ENCODE data around the gene CACNA2D4. TPM values are rescaled to one million over a fixed set of nuclear protein-coding genes. Genes with fewer than 3 reads are reported as not detected.

CACNA2D4 gene
- total RNA-seq, 4 donors from 2014 or later = 1.4 to 3.3 (median 3.0) TPM

DNA sequence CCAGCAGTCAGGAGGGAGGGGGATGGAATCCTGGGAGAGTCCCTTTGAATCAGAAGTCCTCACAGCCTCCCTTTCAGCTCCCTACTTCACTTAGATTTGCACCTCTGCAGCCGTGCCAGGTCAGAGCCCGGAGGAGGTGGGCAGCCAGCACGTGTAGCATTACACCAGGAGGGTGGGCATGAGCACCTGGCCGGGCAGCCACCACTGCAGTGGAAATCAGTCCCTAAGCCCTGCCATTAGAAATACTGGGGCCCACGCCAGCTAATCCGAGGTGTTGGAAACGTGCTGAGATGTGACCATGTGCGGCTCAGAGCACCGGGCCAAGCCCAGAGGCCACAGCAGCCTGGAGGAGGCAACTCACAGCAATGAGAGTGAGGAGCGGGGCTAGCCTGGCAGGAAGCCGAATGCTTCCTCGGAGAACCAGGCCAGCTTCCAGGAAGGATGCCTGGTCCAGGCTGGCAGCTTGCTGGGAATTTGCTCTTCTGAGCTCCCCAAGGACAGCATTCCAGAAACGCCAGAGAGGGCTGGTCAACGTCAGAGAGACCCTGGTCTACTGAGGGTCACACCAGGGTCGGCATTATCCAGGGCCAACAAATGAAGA, 9.4 kb upstream of the CACNA2D4 start:
- TF ChIP-seq POLR2AphosphoS5 (IDR thresholded peaks at IDR 0.05) (peak; percentile 92), EP300 (IDR thresholded peaks at IDR 0.05) (no peak), CTCF (IDR thresholded peaks at IDR 0.05) (no peak), POLR2A (IDR thresholded peaks at IDR 0.05) (no peak)
- Histone ChIP-seq H3K4me3 (no peak overlapping the region), H3K27ac (peak overlapping the region in 3 of 4 donors; percentile 23 to 27 (median 24)), H3K27me3 (no peaks in the 10 kb centered on the region), H3K36me3 (no peaks in the 10 kb centered on the region), H3K9me3 (no peaks in the 10 kb centered on the region), H3K4me1 (peaks cover 0 to 70% (median 24%) of the 10 kb centered on the region in 3 donors)
- WGBS, 2 donors (ENCODE audit: low coverage in 1 of 2) = 32 to 40% methylated on average over 1 to 3 of the region's 15 CpGs
- ATAC-seq = peak; percentile 40

DNA sequence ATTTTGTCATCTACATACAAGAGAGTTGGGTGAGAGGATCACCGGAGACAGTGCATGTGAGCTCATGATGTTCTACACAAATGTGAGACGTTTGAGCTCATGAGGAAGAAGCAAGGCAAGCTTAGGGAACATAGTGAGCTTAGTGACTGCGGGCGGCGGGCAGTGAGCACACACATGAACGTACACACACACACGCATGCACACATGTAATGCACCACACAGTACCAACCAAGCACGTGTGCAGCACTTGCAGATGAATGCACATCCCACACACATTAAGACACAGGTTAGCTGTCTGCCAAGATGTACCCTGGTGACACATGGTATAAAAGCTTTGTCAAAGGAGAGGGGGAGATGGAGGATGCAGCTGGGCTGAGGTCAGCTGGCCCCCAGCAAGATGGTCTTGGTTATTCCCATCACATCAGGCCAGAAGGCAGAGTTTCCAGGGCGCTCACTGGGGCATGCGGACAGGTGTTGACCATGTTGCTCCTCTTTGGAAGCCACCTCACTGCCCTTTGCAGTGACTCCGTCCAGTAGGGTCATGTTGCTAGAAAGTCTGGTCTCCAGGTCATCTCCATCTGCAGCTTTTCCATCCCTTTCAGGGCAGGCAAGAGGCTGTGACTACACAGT, 8.7 kb upstream of the CACNA2D4 start:
- 75 to 90% methylated on average over 3 to 4 of the region's 11 CpGs for WGBS, 2 donors (ENCODE audit: low coverage in 1 of 2)
- Histone ChIP-seq H3K4me1 (peaks cover 0 to 63% (median 19%) of the 10 kb centered on the region in 3 donors), H3K36me3 (no peaks in the 10 kb centered on the region), H3K4me3 (no peak overlapping the region), H3K27me3 (no peaks in the 10 kb centered on the region), H3K9me3 (no peaks in the 10 kb centered on the region), H3K27ac (no peak overlapping the region)
- ATAC-seq = no peak
- TF ChIP-seq POLR2A (IDR thresholded peaks at IDR 0.05) (no peak), CTCF (IDR thresholded peaks at IDR 0.05) (no peak), EP300 (IDR thresholded peaks at IDR 0.05) (no peak), POLR2AphosphoS5 (IDR thresholded peaks at IDR 0.05) (no peak)

DNA sequence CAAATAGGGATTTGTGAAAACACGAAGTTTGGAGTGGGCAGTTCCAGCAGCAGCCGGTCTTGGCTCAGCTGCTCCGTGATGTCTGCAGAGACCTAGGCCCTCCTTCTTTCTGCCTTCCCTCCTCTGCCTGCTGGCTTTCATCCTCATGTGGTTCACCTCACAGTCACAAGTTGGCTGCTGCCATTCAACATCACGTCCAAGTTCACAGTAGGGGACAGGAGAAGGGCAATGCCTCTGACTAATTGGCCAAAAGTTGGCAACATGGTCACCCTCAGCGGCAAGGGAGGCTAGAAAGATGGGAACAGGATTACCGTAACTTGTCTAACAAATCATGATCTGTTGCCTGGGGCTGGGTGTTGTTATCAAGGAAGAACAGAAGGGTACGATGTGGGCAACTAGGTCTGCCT, 7.8 kb upstream of the CACNA2D4 start:
- no peak overlapping the region for H3K27ac ChIP-seq
- H3K4me1 ChIP-seq = peaks cover 0 to 54% (median 16%) of the 10 kb centered on the region in 3 donors
- WGBS, 2 donors (ENCODE audit: low coverage in 1 of 2) = 66 to 67% methylated on average over 6 to 7 of the region's 7 CpGs
- no peak for ATAC-seq
- H3K36me3 ChIP-seq = no peaks in the 10 kb centered on the region
- TF ChIP-seq EP300 (IDR thresholded peaks at IDR 0.05) (no peak), POLR2A (IDR thresholded peaks at IDR 0.05) (no peak), POLR2AphosphoS5 (IDR thresholded peaks at IDR 0.05) (no peak), CTCF (IDR thresholded peaks at IDR 0.05) (no peak)
- no peaks in the 10 kb centered on the region for H3K9me3 ChIP-seq
- H3K27me3 ChIP-seq = no peaks in the 10 kb centered on the region
- no peak overlapping the region for H3K4me3 ChIP-seq

DNA sequence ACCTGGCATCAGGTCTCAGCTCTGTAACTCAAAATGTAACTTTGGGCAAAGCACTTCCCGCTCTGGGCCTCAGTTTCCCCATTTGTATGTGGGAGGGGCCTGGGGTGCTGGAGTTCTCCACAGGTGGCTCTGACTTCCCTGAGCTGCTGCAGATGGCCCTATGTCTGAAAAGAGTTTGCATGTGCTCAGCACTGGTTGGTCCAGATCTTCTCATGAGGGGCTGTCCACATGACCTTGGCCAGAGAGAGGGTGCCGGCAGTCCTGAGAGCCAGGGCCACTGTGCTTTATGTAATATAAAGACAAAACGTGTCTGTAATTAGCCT, 7.2 kb upstream of the CACNA2D4 start:
- no peaks in the 10 kb centered on the region for H3K9me3 ChIP-seq
- no peaks in the 10 kb centered on the region for H3K36me3 ChIP-seq
- no peak for ATAC-seq
- H3K4me3 ChIP-seq = no peak overlapping the region
- TF ChIP-seq POLR2A (IDR thresholded peaks at IDR 0.05) = no peak
- TF ChIP-seq CTCF (IDR thresholded peaks at IDR 0.05) = no peak
- TF ChIP-seq POLR2AphosphoS5 (IDR thresholded peaks at IDR 0.05) = no peak
- no peak for TF ChIP-seq EP300 (IDR thresholded peaks at IDR 0.05)
- H3K27me3 ChIP-seq = no peaks in the 10 kb centered on the region
- WGBS, 2 donors (ENCODE audit: low coverage in 1 of 2) = 80 to 83% methylated on average over 1 to 3 of the region's 3 CpGs
- peaks cover 0 to 52% (median 16%) of the 10 kb centered on the region in 3 donors for H3K4me1 ChIP-seq
- peak overlapping the region in 2 of 4 donors; percentile 34 to 57 for H3K27ac ChIP-seq

All from gastroesophageal sphincter (tissue), 4 donors.